ENCODE data around the gene TEX2.
"Not testable (repeated sequence)": the region's sequence is repeated elsewhere in the genome, so short reads cannot be mapped to it uniquely, and the experiment has no call there.

The TEX2 gene

GRCh38 chr17:64262198-64262999 is 661 bp downstream of the TEX2 start:
- DNase-seq = peak; percentile 71

GRCh38 chr17:64261417-64262145 is 1.5 kb downstream of the TEX2 start:
- no peak for DNase-seq

GRCh38 chr17:64260886-64261285 is 2.2 kb downstream of the TEX2 start:
- no peak for DNase-seq

- no peak for DNase-seq
These were observed 3.1 kb downstream of the TEX2 start for GRCh38 chr17:64259922-64260321.

- no peak for DNase-seq
These were observed 3.6 kb downstream of the TEX2 start for GRCh38 chr17:64259426-64259825.

- DNase-seq = no peak
These were observed 5.9 kb downstream of the TEX2 start for GRCh38 chr17:64256913-64257807.

- no peak for DNase-seq
These were observed 7.3 kb downstream of the TEX2 start for GRCh38 chr17:64255764-64256163.

GRCh38 chr17:64254755-64255154 is 8.3 kb downstream of the TEX2 start:
- no peak for DNase-seq

- no peak for DNase-seq
These were observed 9.6 kb downstream of the TEX2 start for GRCh38 chr17:64253470-64253869.

GRCh38 chr17:64252831-64253230 is 10.2 kb downstream of the TEX2 start:
- DNase-seq = no peak

GRCh38 chr17:64250233-64250835 is 12.7 kb downstream of the TEX2 start:
- no peak for DNase-seq

- DNase-seq = no peak
These were observed 15.2 kb downstream of the TEX2 start for GRCh38 chr17:64247836-64248235.

GRCh38 chr17:64245218-64246145 is 17.6 kb downstream of the TEX2 start:
- DNase-seq = no peak

GRCh38 chr17:64244165-64244564 is 18.9 kb downstream of the TEX2 start:
- no peak for DNase-seq

- DNase-seq = no peak
These were observed 19.7 kb downstream of the TEX2 start for GRCh38 chr17:64243340-64243739.

- no peak for DNase-seq
These were observed 20.4 kb downstream of the TEX2 start for GRCh38 chr17:64242633-64243032.

- DNase-seq = no peak
These were observed 22.2 kb downstream of the TEX2 start for GRCh38 chr17:64240741-64241347.

GRCh38 chr17:64240261-64240740 is 22.8 kb downstream of the TEX2 start:
- no peak for DNase-seq

GRCh38 chr17:64238449-64238848 is 24.6 kb downstream of the TEX2 start:
- DNase-seq = not testable (repeated sequence)

- no peak for DNase-seq
These were observed 26.1 kb downstream of the TEX2 start for GRCh38 chr17:64236827-64237403.

- DNase-seq = no peak
These were observed 28.1 kb downstream of the TEX2 start for GRCh38 chr17:64234961-64235360.

Measured in activated T-cell treated with anti-CD3 and anti-CD28 coated beads, Interleukin-2, amount 50 U/mL, for 1 hour (primary cell).